ENCODE data around the gene DNM2. TPM values are rescaled to one million over a fixed set of nuclear protein-coding genes. Genes with fewer than 3 reads are reported as not detected.

The DNM2 gene
- total RNA-seq, 6 experiments from 2014 or later: 54.0 to 86.9 (median 68.3) TPM

- ATAC-seq: no peak
- H3K9me3 ChIP-seq: no peaks in the 10 kb centered on the region
Observed at GRCh38 chr19:10803252-10803651, 85.4 kb downstream of the DNM2 start.

DNA sequence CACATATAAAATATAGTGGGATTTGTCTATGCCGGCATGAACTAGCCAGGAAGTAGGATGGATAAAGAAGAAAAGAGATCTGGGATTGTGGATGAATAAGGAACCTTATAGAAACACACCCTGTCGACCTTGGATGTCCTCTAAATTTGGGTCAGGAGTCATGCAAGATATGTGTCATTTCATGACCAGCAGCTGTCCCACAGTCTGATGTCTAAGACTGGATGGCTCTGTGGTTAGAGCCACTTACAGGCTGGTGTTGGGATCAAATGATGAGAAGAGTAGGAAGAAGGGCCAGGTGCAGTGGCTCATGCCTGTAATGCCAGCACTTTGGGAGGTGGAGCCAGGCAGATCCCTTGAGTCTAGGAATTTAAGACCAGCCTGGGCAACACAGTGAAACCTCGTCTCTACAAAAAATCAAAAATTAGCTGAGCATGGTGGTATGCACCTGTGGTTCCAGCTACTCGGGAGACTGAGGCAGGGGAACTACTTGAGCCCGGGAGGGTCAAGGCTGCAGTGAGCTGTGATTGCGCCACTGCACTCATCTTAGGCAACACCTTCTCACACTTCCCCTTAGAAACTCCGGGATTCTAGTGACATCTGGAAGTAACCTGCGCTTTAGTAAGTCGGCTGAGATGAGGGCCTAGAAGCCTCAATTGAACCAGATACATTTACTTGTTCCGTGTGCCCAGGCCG is 87.3 kb downstream of the DNM2 start:
- H3K9me3 ChIP-seq: no peaks in the 10 kb centered on the region
- DNase-seq: no peak
- TF ChIP-seq CTCF (IDR thresholded peaks at IDR 0.05) (no peak), POLR2A (IDR thresholded peaks at IDR 0.05) (no peak)
- no peaks in the 10 kb centered on the region for H3K4me1 ChIP-seq
- 70% methylated on average over 7 of the region's 11 CpGs for whole genome bisulfite sequencing (ENCODE audit: insufficient coverage, low coverage, low lambda C conversion rate, missing lambda C conversion rate)
- no peak overlapping the region for H3K4me3 ChIP-seq
- H3K36me3 ChIP-seq: peaks cover 0 to 59% (median 17%) of the 10 kb centered on the region in 4 donors
- H3K27me3 ChIP-seq: no peaks in the 10 kb centered on the region
- H3K27ac ChIP-seq: no peak overlapping the region
- intact Hi-C loops (cut with DNase I): no loop called here
- peak in 2 of 4 donors; percentile 25 to 28 for ATAC-seq

More at GRCh38 chr19:10803252-10803651, 85.4 kb downstream of the DNM2 start:
- TF ChIP-seq CTCF (IDR thresholded peaks at IDR 0.05): no peak
- no peak for TF ChIP-seq POLR2A (IDR thresholded peaks at IDR 0.05)
- H3K27ac ChIP-seq: no peak overlapping the region
- no peak for DNase-seq
- H3K4me3 ChIP-seq: no peak overlapping the region
- peaks cover 0 to 54% (median 19%) of the 10 kb centered on the region in 4 donors for H3K36me3 ChIP-seq
- WGBS (ENCODE audit: insufficient coverage, low coverage, low lambda C conversion rate, missing lambda C conversion rate): 80% methylated on average over 2 of the region's 9 CpGs
- no peaks in the 10 kb centered on the region for H3K4me1 ChIP-seq
- intact Hi-C loops (cut with DNase I): no loop called here
- no peaks in the 10 kb centered on the region for H3K27me3 ChIP-seq

DNA sequence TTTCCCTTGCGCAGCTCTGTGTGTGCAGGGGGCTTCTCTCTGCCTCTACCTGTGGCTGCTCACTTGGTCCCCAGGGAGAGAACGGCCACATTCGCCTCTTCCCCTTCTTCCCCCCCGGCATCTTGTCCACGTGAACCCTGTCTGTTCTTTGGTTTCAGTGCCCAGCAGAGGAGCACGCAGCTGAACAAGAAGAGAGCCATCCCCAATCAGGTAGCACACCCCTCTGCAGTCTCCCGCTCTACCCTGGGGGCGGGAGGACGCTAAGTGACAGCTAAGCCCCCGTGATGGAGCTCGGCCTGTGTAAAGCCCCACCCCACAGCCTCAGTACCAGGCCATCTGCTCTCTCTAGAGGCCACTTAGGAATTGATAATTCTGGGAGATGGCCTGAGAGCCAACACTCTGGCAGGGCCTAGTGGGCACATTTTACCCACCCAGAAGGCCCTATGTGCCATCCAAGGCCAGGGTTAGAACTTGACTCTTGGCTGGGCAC is 87.9 kb downstream of the DNM2 start:
- Histone ChIP-seq H3K9me3 (no peaks in the 10 kb centered on the region), H3K36me3 (peaks cover 0 to 53% (median 14%) of the 10 kb centered on the region in 4 donors), H3K4me1 (no peaks in the 10 kb centered on the region), H3K27ac (no peak overlapping the region), H3K27me3 (no peaks in the 10 kb centered on the region), H3K4me3 (no peak overlapping the region)
- DNase-seq (no peak), ATAC-seq (no peak)
- TF ChIP-seq POLR2A (IDR thresholded peaks at IDR 0.05): no peak
- TF ChIP-seq CTCF (IDR thresholded peaks at IDR 0.05): no peak
- intact Hi-C loops (cut with DNase I): no loop called here
- 93% methylated on average over 10 of the region's 11 CpGs for WGBS (ENCODE audit: insufficient coverage, low coverage, low lambda C conversion rate, missing lambda C conversion rate)

GRCh38 chr19:10808937-10809649 is 91.2 kb downstream of the DNM2 start:
- TF ChIP-seq POLR2A (IDR thresholded peaks at IDR 0.05) (no peak), CTCF (IDR thresholded peaks at IDR 0.05) (no peak)

More at GRCh38 chr19:10808937-10809649, 91.2 kb downstream of the DNM2 start:
- H3K4me1 ChIP-seq: no peaks in the 10 kb centered on the region
- intact Hi-C loops (cut with DNase I): no loop called here
- H3K9me3 ChIP-seq: no peaks in the 10 kb centered on the region
- no peaks in the 10 kb centered on the region for H3K27me3 ChIP-seq
- H3K27ac ChIP-seq: no peak overlapping the region
- 90% methylated on average over 5 of the region's 10 CpGs for WGBS (ENCODE audit: insufficient coverage, low coverage, low lambda C conversion rate, missing lambda C conversion rate)
- no peak overlapping the region for H3K4me3 ChIP-seq
- DNase-seq (no peak), ATAC-seq (peak in 2 of 4 donors; percentile 5 to 8)
- peaks cover 0 to 43% (median 9%) of the 10 kb centered on the region in 4 donors for H3K36me3 ChIP-seq
